HG02759 (cell line): ENCODE measurements around the gene LPAR3.

Source experiments
- ATAC-seq: cut with Tn5 transposase; IDR thresholded peaks from one replicate; pipeline ENCODE4 v1.9.1; 2021; ENCODE audit warnings: mild to moderate bottlenecking, moderate library complexity; ENCODE audit not compliant: unreplicated experiment

Gene LPAR3

GRCh38 chr1:84833194-84833593 is 59.8 kb downstream of the LPAR3 start:
- ATAC-seq: no peak

GRCh38 chr1:84830136-84830535 is 62.9 kb downstream of the LPAR3 start:
- ATAC-seq: no peak

GRCh38 chr1:84827976-84828375 is 65.0 kb downstream of the LPAR3 start:
- no peak for ATAC-seq

GRCh38 chr1:84827555-84827954 is 65.5 kb downstream of the LPAR3 start:
- ATAC-seq: no peak

DNA sequence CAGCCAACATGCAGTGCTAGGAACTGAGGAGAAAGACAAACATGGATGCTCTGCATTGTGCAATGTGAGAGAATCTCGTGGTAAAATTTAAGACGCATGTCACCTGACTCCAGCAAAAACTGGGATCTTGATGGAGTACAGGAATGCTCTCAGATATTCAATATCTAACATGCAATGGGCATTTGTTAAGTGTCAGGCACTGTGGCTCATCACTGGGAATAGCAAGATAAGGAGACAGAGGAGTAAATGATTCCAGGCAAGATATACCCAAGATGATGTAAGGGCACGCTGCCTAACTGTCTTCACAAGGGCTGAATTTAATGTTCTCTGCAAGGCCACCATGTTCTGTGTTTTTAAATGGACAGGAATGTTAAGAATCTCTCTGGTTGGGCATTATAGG is 67.8 kb downstream of the LPAR3 start:
- no peak for ATAC-seq

DNA sequence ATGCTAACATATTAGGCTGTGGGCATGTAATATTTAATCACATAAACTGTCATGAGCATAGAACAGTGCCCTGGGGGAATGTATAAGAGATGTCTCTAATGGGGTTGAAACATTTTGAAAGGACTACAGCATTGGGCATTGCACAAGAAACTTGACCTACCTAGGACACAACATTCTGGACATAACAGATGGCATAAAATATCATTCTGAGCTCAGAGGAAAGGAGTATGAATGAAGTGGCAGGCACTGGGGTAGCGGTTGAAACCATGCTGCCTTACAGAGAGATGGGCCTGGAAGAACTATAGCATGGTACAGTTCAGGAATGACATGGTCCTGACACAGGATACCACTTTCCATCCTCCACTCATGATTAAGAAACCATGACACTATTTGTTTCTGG is 69.0 kb downstream of the LPAR3 start:
- no peak for ATAC-seq

- ATAC-seq: no peak
Observed at GRCh38 chr1:84823511-84823910, 69.5 kb downstream of the LPAR3 start.

- no peak for ATAC-seq
Observed at GRCh38 chr1:84810343-84810742, 82.7 kb downstream of the LPAR3 start.

DNA sequence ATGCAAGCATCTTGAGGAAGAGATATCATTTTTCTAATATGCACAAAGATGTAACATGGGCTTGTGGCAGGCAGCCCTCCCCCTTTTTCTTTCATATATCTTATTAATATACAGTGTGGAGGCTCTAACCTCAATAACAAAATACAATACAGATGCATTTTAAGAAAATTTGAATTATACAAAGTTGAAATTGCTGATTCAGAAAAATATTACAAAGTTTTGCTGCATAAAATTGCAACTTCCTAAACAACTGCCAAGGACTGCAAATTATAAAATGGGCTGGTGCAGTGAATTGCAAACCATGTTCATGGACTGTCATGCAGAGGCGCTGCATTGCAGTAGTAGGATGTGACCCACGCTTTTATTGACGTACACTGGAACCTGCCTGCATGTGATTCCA is 84.0 kb downstream of the LPAR3 start:
- no peak for ATAC-seq

- no peak for ATAC-seq
Observed at GRCh38 chr1:84803604-84804003, 89.4 kb downstream of the LPAR3 start.

DNA sequence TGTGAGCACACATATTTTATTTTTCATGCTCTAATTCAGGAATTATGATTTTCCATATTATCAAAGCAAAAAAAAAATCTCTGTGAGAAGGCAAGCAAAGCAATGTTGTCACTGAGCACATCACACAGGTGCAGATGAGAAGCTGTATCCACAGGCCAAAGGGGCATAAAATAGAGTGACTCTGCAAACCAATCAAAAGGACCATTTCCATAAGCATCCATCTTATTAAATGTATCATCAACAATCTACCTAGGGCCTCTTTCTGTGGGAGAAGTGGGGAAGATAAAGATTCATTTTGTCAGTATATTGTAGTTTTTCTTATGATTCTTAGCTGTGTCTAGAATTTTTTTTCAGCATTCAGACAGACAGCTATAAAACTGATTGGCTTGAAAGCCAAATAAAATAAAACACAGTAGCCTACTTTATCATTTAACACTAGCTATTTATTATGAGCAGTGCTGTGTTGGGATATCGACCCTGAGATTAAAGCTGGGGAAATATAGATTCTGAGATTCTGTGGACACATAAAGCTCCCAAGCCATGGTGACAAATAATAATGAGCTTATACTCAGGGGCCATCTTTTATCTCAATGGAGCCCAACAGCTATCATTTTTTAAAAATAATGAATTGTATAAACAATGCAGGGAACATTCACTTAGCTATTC is 90.3 kb downstream of the LPAR3 start:
- no peak for ATAC-seq

DNA sequence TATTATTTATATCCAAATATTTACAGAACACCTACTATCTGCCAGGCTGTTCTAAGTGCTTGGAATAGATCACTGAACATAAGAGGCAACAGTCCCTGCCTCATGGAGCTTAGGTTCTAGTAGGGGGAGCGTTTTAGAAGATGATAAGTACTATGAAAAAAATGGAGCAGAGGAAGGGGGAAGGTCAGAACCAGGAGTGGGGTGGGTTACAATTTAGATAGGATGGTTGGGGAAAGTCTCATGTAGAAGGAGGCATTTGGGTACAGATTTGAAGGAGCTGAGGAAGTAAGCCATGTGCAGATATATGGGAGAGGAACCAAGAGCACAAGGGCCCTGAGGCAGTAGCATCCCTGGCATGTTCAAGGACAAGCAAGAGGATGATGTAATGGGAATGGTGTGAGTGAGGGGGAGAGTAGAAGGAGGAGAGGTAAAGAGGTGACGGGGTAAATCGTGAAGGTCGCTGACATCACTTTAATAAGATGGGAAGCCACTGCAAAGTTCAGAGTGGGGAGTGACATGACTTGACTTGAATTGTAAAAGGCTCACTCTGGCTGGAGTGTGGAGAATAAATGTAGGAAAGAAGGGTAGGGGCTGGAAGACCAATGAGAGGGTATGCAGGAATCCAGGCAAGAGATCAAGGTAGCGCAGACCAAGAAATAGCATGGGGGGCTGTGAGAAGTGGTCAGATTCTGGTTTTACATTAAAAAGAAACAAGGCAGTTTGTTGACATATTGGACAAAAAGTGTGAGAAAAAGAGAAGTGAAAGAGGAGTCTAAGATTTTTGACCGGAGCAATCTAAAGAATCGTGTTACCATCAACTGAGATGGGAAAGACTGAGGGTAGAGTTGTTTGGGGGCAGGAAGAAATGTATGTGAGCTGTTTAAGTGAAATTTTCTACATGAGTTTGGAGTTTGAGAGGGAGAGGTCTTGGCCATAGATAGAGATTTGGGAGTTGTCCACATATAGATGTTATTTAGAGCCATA is 92.6 kb downstream of the LPAR3 start:
- ATAC-seq: no peak

- no peak for ATAC-seq
Observed at GRCh38 chr1:84797603-84798002, 95.4 kb downstream of the LPAR3 start.

DNA sequence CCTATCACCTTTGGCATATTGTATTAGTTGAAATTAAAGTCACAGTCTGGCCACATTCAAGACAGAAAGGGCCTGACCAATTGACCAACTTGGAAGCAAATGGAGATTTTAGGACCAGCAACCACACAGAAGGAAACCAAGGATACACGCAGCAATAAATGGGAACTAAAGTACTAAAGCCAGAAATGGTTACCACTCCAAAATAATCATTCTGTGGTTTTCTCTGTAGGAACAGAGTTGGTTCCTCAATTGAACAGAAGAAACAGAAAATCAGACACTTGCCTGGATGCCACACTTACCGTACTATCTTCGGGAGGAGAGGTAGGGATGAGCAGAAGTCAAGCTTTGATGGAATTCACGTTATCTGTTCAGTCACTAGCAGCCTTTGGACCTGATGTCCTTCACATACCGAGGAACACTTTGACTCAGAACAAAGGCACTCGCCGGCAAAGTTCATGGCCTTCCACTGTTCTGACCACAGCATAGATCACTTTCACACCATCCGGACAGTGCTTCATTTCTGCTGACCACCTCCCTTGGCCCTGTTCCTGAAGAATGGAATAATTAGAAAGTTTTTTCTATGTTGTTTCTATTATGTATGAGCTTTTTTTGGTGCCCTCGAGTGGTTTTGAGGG is 96.9 kb downstream of the LPAR3 start:
- ATAC-seq: no peak

GRCh38 chr1:84795213-84795612 is 97.8 kb downstream of the LPAR3 start:
- ATAC-seq: no peak

DNA sequence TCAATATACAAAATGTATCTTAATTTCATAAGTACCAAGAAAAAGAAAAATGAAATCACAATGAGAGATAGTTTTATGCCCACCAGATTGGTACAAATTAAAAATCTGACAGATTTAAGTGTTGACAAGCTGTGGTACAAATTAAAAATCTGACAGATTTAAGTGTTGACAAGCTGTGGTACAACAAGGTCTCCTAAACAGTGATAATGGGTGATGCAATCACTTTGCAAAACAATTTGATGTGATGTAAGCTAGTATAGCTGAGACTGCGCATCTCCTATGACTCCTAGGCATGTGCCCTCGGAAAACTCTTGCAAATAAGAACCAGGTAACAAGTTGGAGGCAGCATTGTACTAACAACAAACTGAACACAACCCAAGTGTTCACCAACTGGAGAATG is 100.6 kb downstream of the LPAR3 start:
- no peak for ATAC-seq

DNA sequence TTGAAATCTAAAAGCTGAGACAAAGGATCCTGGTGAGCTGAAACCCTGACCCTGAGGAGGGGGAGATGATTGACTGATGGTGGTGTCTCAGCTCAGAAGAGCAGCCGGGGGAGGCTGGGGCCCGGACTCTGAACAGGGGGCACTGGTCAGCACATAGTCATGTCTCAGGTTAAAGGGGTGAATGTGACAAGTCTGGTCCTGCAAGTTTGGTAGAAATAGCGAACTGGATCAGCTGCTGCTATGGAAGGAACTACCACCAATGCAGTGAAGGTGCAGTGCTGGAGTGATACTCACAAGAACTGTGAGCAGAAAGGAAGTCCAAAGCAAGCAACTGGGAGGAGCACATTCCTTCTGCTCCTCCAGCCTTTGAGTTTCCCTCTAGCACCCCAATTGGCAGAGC is 104.0 kb downstream of the LPAR3 start:
- ATAC-seq: no peak

DNA sequence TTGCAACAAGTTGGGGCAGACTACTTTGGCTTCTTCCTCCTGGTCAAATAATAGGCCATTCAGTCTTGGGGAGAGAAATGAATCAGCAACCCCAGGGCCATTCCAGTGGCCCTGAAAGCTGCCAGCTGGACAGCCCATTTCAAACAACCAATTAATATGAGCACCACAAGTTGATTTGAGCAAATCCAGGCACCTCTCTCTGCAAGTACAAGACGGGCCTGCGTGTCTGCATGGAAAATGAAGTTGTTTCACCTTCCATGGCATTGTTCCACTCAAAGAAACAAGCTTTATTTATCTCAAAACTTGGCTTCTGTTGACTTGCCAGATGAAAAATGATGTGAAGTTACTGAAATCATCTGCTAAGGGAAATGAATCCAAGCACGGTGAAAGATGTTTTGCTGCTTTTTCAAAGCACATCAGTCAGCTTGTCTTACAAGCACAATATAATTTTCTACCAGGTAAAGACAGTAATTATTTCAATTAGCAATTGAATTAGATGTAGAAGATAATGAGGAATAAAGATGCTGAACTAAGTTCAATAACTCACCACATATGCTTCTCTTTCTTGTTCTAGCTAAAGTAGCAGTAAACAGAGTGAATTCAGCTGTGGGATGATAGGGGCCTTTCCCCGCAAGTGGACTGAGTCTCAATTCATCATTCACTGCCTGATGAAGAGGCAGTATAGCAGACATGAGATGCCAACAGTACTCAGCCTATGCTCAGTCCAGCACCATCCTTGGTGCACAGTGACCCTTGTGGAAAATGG is 107.6 kb downstream of the LPAR3 start:
- no peak for ATAC-seq

DNA sequence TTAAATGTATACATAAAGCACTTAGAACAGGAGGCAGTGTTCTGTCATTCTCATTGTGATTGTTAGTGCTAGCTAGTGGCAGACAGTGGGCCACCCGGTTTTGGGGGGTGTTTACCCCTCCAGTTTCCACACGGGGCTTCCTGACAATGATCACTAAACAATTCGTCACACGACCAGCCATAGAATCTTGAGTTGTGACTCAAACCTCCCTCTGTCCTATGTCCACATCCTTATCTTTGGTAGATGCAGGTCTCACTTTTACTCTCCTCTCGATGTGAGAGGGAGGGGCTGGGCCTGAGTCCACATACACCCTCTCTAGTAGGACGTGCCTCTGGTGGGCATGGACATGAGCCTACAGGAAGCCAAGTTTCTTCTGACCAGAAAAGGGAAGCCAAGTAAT is 110.1 kb downstream of the LPAR3 start:
- no peak for ATAC-seq

DNA sequence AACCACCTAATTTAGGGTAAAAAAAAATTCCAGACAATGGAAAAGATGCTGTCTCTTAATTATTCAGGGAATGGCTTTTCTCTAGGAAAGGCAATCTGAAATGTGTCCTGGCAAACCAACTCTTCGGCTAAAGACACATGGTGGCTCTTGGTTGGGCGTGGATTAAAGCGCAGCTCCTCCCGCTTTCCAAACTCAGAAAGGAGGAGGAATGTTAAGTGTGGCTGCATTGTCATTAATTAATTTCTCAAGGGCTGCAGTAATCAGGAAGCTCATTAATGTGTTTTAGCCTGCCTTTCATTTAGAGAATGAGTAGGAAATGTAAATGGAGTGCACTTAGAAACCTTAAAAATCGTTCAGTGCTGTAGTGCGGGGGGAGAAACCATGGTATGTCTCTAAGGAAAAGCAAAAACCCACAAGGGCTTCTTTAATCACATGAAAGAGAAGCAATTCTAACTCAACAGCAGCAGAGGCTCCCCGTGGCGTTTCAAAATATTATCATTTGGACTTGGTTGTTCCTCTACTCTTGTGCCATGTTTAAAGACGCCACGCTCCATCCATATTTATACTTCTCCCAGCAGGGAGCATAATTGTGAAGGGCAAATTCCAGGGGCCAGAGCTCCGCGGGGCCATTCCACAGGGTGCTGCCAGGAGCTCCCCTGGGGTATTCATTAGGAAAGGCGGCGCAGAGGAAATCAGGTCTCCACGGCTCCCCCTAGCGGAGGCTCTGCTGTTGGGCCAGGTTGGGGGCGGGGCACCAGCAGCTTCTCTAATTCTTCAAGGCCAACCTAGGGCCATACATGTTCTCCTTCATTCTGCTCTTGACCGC is 110.8 kb downstream of the LPAR3 start:
- peak; percentile 93 for ATAC-seq
